ENCODE data around the gene CMPK2. TPM values are rescaled to one million over a fixed set of nuclear protein-coding genes. Genes with fewer than 3 reads are reported as not detected.
"Not testable (repeated sequence)": the region's sequence is repeated elsewhere in the genome, so short reads cannot be mapped to it uniquely, and the experiment has no call there.

The CMPK2 gene, protein sequence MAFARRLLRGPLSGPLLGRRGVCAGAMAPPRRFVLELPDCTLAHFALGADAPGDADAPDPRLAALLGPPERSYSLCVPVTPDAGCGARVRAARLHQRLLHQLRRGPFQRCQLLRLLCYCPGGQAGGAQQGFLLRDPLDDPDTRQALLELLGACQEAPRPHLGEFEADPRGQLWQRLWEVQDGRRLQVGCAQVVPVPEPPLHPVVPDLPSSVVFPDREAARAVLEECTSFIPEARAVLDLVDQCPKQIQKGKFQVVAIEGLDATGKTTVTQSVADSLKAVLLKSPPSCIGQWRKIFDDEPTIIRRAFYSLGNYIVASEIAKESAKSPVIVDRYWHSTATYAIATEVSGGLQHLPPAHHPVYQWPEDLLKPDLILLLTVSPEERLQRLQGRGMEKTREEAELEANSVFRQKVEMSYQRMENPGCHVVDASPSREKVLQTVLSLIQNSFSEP
- total RNA-seq: 12.8 TPM

DNA sequence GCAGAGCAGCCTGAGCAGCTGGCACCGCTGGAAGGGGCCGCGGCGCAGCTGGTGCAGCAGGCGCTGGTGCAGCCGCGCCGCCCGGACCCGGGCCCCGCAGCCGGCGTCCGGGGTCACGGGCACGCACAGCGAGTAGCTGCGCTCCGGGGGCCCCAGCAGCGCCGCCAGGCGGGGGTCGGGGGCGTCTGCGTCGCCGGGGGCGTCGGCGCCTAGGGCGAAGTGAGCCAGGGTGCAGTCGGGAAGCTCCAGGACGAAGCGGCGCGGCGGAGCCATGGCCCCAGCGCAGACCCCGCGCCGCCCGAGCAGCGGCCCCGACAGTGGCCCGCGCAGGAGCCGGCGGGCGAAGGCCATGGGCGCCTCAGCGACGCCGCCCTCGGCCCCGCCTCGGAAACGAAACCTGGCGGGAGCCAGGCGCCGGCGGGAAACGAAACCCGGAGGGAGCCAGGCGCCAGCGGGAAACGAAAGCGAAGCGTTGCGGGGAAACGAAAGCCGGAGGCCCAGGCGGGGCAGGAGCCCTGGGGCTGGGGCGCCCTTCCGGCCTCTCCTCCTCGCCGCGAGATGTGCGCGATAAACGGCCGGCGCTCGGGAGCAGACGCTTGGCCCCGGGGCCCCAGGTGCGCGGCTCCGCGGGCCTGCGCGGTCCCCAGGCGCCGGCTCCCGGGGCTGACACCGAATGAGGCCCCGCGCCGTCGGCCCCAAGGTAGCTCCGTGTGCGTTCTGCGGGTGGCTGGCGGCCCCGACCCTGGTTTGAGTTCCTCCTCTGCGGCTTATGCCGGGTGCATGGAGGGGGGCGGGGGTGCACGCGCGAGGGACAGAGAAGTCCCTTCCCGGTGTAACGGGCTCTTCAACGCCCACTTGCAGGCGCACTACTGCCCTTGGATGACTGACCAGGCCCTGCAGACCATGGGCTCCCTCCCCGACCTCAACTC, at the start of gene CMPK2:
Gene CMPK2 (minus strand): TSS at position 562 of the 929 bp plus-strand sequence. CDS start 211 bp downstream, at position 351.
- Histone ChIP-seq H3K27me3 (ENCODE audit: insufficient read depth, low read length) (no peaks in the 10 kb centered on the region), H3K4me1 (ENCODE audit: insufficient read depth, low read length) (peaks cover 32% of the 10 kb centered on the region), H3K4me3 (ENCODE audit: low read length) (peak within 1 kb of the TSS; percentile 64), H3K9me3 (ENCODE audit: low read depth, low read length) (peaks cover 6% of the 10 kb centered on the region)

DNA sequence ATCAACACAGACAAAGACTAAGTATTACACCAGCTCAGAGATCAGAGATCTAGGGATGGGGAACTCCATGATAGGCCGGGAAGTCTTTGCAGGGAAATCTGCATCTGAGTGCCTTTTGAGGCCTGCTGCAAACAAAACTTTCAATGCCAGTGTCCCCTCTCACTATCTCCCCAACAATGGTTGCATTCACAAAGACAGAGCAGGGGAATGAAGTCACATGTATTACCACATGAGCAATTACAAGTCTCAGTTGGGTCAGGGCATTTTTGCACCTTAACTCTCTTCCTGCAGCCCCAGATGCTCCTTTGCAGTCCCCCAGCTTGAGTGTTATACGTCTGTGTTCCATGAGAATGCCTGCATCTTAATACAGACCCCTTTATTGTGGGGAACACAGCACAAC, 49.7 kb upstream of the CMPK2 start:
- no peak overlapping the region for H3K4me3 ChIP-seq (ENCODE audit: low read length)
- no peaks in the 10 kb centered on the region for H3K27me3 ChIP-seq (ENCODE audit: insufficient read depth, low read length)
- peaks cover 45% of the 10 kb centered on the region for H3K4me1 ChIP-seq (ENCODE audit: insufficient read depth, low read length)
- H3K9me3 ChIP-seq (ENCODE audit: low read depth, low read length): no peaks in the 10 kb centered on the region

DNA sequence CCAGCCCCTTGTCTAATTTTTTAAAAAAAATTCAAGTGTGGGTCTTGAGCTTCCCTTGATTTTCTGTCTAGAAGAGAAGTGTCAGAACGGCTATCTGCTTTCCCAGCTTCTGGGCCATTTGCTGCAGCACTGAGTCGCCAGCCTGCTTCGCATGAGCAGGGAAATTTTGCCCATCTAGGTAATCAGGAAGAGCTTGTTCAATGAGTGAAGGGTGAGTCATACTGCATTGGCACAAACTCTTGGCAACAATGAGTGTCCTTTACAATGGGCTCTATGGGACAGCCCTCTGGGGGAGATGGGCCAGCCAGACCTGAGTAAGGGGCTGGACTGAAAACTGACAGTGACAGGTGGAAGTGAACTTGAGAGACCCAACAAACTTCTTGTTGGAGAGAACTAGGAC, 49.1 kb upstream of the CMPK2 start:
- Histone ChIP-seq H3K9me3 (ENCODE audit: low read depth, low read length) (no peaks in the 10 kb centered on the region), H3K4me3 (ENCODE audit: low read length) (no peak overlapping the region), H3K27me3 (ENCODE audit: insufficient read depth, low read length) (no peaks in the 10 kb centered on the region), H3K4me1 (ENCODE audit: insufficient read depth, low read length) (peaks cover 51% of the 10 kb centered on the region)

DNA sequence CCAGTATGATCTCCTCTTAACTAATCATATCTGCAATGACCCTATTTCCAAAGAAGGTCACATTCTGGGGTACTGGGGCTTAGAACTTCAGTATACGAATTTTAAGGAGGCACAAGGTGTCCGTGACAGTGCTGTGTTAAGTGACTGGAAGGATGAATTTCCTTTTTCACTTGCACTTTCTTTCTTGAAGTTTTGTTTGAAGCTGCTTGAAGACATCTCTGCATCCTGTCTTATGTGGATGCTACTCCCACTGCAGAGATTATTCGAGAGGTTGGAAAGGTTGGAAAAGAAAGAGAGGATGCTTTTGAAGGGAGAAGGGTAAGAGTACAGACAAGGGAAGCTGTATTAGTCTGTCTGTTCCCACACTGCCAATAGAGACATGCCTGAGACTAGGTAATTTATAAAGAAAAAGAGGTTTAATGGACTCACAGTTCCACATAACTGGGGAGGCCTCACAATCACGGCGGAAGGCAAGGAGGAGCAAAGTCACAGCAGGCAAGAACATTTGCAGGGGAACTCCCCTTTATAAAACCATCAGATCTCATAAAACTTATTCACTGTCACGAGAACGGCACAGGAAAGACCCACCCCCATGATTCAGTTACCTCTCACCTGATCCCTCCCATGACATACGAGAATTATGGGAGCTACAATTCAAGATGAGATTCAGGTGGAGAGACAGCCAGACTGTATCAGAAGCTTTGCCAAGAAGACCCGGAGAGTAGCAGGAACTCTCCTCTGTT, 47.9 kb upstream of the CMPK2 start:
- H3K9me3 ChIP-seq (ENCODE audit: low read depth, low read length): no peaks in the 10 kb centered on the region
- no peak overlapping the region for H3K4me3 ChIP-seq (ENCODE audit: low read length)
- H3K27me3 ChIP-seq (ENCODE audit: insufficient read depth, low read length): no peaks in the 10 kb centered on the region
- peaks cover 63% of the 10 kb centered on the region for H3K4me1 ChIP-seq (ENCODE audit: insufficient read depth, low read length)

DNA sequence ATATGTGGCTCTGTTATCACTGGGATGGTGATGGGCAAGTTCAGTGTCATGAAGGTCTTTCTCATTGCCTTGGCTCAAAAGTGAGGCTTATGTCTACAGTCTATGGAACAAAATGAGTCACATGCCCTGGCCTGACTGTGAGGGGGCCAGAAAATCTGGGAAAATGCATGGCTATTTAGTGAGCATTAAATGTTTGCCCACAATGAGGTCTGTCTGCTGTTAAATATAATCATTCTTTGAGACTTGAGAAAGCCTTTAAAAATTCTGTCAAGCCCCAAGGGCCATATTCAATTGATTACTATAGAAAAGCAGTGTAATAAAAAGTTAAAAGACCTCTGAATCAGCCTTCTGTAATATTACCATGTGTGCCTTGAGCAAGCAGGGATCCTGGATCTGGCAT, 46.0 kb upstream of the CMPK2 start:
- H3K4me3 ChIP-seq (ENCODE audit: low read length): no peak overlapping the region
- peaks cover 58% of the 10 kb centered on the region for H3K4me1 ChIP-seq (ENCODE audit: insufficient read depth, low read length)
- H3K27me3 ChIP-seq (ENCODE audit: insufficient read depth, low read length): no peaks in the 10 kb centered on the region
- H3K9me3 ChIP-seq (ENCODE audit: low read depth, low read length): no peaks in the 10 kb centered on the region

DNA sequence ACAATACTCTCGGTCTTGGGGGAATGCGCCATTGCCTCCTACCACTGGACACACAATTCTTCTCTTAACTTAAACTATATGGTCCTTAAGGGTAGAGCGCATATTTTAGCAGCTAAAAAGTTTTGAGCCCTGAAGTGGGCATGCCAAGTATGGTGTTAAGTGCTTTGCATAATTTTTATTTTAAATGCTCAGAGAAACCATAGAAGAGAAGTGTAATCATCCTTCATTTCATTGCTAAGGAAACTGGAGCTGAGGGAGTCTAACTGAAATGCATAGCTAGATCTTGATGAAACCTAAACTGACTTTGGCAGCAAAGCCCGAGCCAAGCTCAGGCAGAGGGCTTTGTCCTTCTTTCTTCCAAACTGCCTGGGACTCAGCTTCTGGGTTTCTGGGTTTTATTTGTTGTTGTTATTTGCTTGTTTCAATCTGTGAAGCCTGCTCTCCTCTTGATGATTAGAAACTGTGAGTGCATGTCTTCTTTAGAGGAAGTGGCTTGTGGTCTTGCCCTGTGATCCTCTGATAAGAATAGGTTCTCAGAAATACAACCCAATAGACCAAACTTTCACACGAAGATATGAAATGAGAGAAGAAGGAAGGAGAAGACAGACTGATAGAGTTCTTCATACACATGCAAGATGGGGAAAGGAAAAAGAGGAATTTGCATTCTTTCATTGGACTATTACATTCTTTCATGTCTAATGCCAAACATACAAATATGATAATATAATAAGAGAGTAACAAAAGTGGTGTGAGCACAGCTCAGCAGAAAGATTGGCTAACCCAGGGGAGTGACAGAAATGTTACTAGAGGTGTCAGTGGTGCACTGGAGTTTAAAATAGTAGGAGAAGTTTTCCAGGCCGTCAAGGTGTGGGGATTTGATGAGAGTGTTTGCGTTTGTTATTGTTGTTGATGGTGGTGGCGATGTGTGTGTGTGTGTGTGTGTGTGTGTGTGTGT, 44.0 kb upstream of the CMPK2 start:
- Histone ChIP-seq H3K4me1 (ENCODE audit: insufficient read depth, low read length) (peaks cover 54% of the 10 kb centered on the region), H3K27me3 (ENCODE audit: insufficient read depth, low read length) (no peaks in the 10 kb centered on the region), H3K9me3 (ENCODE audit: low read depth, low read length) (no peaks in the 10 kb centered on the region), H3K4me3 (ENCODE audit: low read length) (no peak overlapping the region)

DNA sequence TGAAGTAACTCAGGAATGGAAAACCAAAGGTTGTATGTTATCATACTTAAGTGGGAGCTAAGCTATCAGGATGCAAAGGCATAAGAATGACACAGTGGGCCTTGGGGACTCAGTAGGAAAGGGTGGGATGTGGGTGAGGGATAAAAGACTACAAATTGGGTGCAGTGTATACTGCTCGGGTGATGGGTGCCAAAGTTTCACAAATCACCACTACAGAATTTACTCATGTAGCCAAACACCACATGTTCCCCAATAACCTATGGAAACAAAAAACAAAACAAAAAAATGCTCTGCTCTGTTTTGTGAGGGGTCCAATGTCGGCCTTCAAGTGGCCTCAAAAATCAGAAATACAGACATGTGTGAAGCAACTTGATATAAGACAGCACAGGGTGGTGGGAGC, 42.6 kb upstream of the CMPK2 start:
- no peaks in the 10 kb centered on the region for H3K27me3 ChIP-seq (ENCODE audit: insufficient read depth, low read length)
- H3K9me3 ChIP-seq (ENCODE audit: low read depth, low read length): no peaks in the 10 kb centered on the region
- peaks cover 47% of the 10 kb centered on the region for H3K4me1 ChIP-seq (ENCODE audit: insufficient read depth, low read length)
- no peak overlapping the region for H3K4me3 ChIP-seq (ENCODE audit: low read length)

DNA sequence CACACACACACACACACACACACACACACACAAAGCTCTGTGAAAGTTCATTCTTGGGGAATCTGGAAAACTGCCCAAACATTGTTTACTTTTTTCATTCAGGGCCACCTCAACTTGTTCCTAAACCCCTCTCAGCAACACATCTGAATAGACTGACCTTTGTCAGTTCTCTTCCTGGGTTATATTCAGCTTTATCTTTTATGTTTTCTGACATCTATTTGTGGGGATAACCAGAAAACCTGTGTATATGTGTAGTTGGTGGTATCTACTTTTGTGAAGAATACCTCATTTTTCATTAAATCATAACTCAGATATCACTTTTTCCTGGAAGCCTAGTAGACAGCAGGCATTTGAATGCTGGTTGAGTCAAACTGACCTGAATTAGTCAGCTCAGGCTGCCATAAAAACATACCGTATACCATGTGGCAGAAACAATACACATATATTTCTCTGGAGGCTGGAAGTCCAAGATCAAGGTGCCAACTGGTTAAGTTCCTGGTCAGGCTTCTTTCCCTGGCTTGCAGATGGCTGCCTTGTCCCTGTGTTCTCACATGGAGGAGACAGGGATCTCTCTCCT, 40.5 kb upstream of the CMPK2 start:
- Histone ChIP-seq H3K9me3 (ENCODE audit: low read depth, low read length) (no peaks in the 10 kb centered on the region), H3K4me3 (ENCODE audit: low read length) (no peak overlapping the region), H3K27me3 (ENCODE audit: insufficient read depth, low read length) (no peaks in the 10 kb centered on the region), H3K4me1 (ENCODE audit: insufficient read depth, low read length) (peaks cover 34% of the 10 kb centered on the region)

DNA sequence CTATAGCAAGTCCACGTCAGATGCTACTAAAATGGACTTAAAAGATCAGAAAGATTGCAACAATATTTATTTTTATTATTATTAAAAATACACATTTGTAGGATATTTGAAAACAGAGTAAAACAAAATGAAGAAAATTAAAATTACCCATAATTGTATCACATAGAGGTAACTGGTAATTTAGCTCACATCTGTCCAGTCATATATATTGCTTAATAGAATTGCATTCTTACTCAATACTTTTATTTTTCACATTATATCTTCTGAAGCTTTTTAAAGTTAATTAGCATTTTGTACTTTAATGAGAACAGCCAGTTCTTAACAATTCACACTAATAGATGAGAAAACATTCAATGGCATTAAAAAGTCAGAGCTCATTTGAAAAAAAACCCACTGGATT, 40.0 kb upstream of the CMPK2 start:
- H3K27me3 ChIP-seq (ENCODE audit: insufficient read depth, low read length): no peaks in the 10 kb centered on the region
- no peak overlapping the region for H3K4me3 ChIP-seq (ENCODE audit: low read length)
- H3K4me1 ChIP-seq (ENCODE audit: insufficient read depth, low read length): peaks cover 28% of the 10 kb centered on the region
- no peaks in the 10 kb centered on the region for H3K9me3 ChIP-seq (ENCODE audit: low read depth, low read length)

DNA sequence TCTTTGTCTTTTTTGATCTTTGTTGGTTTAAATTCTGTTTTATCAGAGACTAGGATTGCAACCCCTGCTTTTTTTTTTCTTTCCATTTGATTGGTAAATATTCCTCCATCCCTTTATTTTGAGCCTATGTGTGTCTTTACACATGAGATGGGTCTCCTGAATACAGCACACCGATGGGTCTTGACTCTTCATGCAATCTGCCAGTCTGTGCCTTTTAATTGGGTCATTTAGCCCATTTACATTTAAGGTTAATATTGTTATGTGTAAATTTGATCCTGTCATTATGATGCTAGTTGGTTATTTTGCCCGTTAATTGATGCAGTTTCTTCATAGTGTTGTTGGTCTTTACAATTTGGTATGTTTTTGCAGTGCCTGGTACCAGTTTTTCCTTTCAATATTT, 36.9 kb upstream of the CMPK2 start:
- H3K27me3 ChIP-seq (ENCODE audit: insufficient read depth, low read length); H3K4me1 ChIP-seq (ENCODE audit: insufficient read depth, low read length); H3K9me3 ChIP-seq (ENCODE audit: low read depth, low read length); H3K4me3 ChIP-seq (ENCODE audit: low read length): not testable (repeated sequence)

DNA sequence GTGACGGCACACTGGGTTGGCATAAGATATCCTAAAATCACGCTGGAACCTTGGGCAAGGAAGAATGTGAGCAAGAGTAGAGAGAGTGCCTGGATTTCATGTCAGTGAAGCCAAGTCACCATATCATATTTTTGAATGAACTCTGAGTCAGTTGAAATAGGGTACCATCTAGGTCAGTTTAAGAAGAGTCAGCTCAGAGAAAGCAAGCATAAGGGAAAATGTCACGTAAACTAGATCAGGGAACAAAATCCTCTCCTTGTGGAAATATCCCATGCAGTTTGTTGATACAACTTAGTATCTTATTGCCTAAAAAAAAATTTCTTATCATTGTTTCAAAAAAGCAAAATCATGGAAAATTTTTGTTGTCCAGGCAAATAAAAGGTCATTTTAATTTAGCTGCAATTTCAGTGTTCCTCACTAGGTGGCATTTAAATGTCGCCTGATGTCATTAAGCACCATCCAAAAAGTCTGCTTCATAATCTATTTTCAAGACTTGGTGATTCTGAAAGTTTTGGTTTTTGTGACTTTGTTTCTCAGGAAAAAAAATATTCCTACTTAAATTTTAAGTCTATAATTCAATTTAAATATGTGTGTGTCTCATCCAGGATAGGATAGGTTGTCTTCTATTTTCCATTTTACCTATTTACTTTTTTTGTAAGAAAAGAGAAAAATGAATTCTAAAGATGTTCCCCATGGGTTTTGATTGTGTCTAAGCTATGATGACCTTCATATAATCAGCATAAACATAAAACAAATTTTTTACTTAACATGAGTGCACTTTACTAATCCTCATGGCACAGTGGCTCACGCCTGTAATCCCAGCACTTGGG, 31.4 kb upstream of the CMPK2 start:
- no peaks in the 10 kb centered on the region for H3K9me3 ChIP-seq (ENCODE audit: low read depth, low read length)
- H3K27me3 ChIP-seq (ENCODE audit: insufficient read depth, low read length): no peaks in the 10 kb centered on the region
- H3K4me1 ChIP-seq (ENCODE audit: insufficient read depth, low read length): no peaks in the 10 kb centered on the region
- H3K4me3 ChIP-seq (ENCODE audit: low read length): no peak overlapping the region

DNA sequence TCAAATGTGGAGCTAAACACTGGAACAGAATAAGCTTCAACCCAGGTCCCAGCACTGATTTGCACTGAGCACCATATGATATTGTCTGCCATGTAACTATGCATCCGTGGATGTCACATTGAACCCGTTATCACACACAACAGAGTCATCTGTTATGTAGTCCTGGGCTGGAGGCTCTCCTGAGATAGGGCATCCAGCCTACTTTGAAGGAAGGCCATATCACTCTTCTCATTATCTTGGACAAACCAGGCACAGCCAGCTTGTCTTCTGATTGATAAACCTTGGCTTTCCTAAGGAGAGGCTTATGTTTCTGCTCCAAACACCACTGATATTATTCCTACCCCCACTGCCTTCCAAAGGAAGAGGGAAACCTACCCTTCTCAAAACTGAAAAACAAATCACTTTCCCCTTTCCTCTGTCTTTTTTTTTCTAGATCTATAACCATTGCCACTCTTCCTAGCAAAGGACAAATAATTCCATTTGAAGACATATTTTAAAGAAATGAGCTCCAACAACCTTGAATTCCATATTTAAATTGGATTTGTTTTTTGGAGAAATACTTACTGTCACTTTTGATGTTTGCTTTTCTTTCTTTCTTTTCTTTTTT, 28.3 kb upstream of the CMPK2 start:
- Histone ChIP-seq H3K9me3 (ENCODE audit: low read depth, low read length) (no peaks in the 10 kb centered on the region), H3K4me1 (ENCODE audit: insufficient read depth, low read length) (no peaks in the 10 kb centered on the region), H3K27me3 (ENCODE audit: insufficient read depth, low read length) (no peaks in the 10 kb centered on the region), H3K4me3 (ENCODE audit: low read length) (no peak overlapping the region)

DNA sequence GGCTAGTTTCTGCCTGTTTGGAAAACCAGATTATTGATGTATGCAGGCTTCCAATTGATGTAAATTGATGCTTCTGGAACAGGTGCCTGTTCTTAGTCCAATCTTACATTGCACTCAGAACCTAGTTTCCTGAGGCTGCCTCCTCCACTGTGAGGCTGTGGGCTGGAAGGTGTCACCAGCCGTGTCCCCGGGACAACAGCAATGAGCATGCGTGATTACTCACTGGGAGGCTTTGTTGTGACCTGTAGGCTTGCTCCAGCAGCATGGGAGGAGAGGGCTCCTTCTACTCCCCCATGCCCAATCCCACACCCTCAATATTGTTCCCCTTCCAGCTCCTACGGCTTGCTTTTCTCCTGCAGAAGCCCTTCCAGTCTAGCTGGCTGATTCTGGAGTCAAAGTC, 23.0 kb upstream of the CMPK2 start:
- Histone ChIP-seq H3K27me3 (ENCODE audit: insufficient read depth, low read length) (no peaks in the 10 kb centered on the region), H3K9me3 (ENCODE audit: low read depth, low read length) (no peaks in the 10 kb centered on the region), H3K4me1 (ENCODE audit: insufficient read depth, low read length) (no peaks in the 10 kb centered on the region), H3K4me3 (ENCODE audit: low read length) (no peak overlapping the region)

All from mononuclear cell (primary cell).